Smooth muscle cell (in vitro differentiated cells): ENCODE measurements around the gene MEIOB. TPM values are rescaled to one million over a fixed set of nuclear protein-coding genes. Genes with fewer than 3 reads are reported as not detected.

Experiments
- DNase-seq: peaks from one replicate; lab custom pipeline; 2025; ENCODE audit not compliant: unreplicated experiment; lab: John Stamatoyannopoulos, UW
- H2AFZ ChIP-seq: fragments of 200-600 bp; sonication (generic); 2 replicates; pipeline ENCODE4 v1.6.0; 2016; ENCODE audit warnings: antibody characterized with exemption, low read depth, mild to moderate bottlenecking
- H3F3A ChIP-seq: fragments of 200-600 bp; sonication (generic); 2 replicates; pipeline ENCODE4 v1.6.0; 2017; ENCODE audit warnings: antibody characterized with exemption, low read depth
- H3K27ac ChIP-seq: fragments of 200-600 bp; sonication (generic); 2 replicates; pipeline ENCODE4 v1.5.1; 2016; ENCODE audit warnings: low read depth, mild to moderate bottlenecking
- H3K27me3 ChIP-seq: fragments of 200-600 bp; sonication (generic); 2 replicates; pipeline ENCODE4 v1.6.1; 2016; ENCODE audit warnings: low read depth, mild to moderate bottlenecking
- H3K36me3 ChIP-seq: fragments of 200-600 bp; sonication (generic); 2 replicates; pipeline ENCODE4 v1.5.1; 2016; ENCODE audit warnings: low read depth
- H3K4me1 ChIP-seq: fragments of 200-600 bp; sonication (generic); 2 replicates; pipeline ENCODE4 v1.5.1; 2016; ENCODE audit warnings: low read depth
- H3K4me2 ChIP-seq: fragments of 200-600 bp; sonication (generic); 2 replicates; pipeline ENCODE4 v1.6.0; 2016; ENCODE audit warnings: mild to moderate bottlenecking
- H3K4me3 ChIP-seq: fragments of 200-600 bp; sonication (generic); 2 replicates; pipeline ENCODE4 v1.5.1; 2016; ENCODE audit warnings: mild to moderate bottlenecking
- H3K79me2 ChIP-seq: fragments of 200-600 bp; sonication (generic); 2 replicates; pipeline ENCODE4 v1.6.0; 2016; ENCODE audit warnings: low read depth, mild to moderate bottlenecking
- H3K9ac ChIP-seq: fragments of 200-600 bp; sonication (generic); 2 replicates; pipeline ENCODE4 v1.6.0; 2016; ENCODE audit warnings: low read depth
- H3K9me3 ChIP-seq: fragments of 200-600 bp; sonication (generic); replicated peaks from 2 replicates; pipeline ENCODE4 v1.5.1; 2016; ENCODE audit warnings: low read depth
- H4K20me1 ChIP-seq: fragments of 200-600 bp; sonication (generic); 2 replicates; pipeline ENCODE4 v1.6.0; 2016; ENCODE audit warnings: low read depth
- WGBS: methylation state at CpG from one replicate; pipeline ENCODE4 v1.1.7; 2016; ENCODE audit warnings: low lambda C conversion rate; 5-methylcytosine and 5-hydroxymethylcytosine counted together
- polyA plus RNA-seq: library from polyadenylated mRNA; unstranded; fragments of >200 nt; fragmentation: Nextera tagmentation; extraction: Ambion mirVana; gene quantifications from 2 replicates; pipeline ENCODE4 v1.2.1, GENCODE V29; 2016
- total RNA-seq: library from RNA; depleted of rRNA; stranded (reverse); fragments of >200 nt; gene quantifications from 2 replicates; pipeline ENCODE4 v1.2.3, GENCODE V29; 2014
- TF ChIP-seq, protein P1 (sequence below): fragments of 200-600 bp; sonication (generic); IDR thresholded peaks from 2 replicates; pipeline ENCODE4 v1.5.1; 2017; ENCODE audit warnings: borderline replicate concordance, mild to moderate bottlenecking, antibody characterized with exemption; ENCODE audit not compliant: insufficient read depth, poor library complexity, severe bottlenecking

The MEIOB gene
- total and polyA plus RNA-seq, 2 experiments from 2014 or later, result 0.18 to 1.7 TPM

DNA sequence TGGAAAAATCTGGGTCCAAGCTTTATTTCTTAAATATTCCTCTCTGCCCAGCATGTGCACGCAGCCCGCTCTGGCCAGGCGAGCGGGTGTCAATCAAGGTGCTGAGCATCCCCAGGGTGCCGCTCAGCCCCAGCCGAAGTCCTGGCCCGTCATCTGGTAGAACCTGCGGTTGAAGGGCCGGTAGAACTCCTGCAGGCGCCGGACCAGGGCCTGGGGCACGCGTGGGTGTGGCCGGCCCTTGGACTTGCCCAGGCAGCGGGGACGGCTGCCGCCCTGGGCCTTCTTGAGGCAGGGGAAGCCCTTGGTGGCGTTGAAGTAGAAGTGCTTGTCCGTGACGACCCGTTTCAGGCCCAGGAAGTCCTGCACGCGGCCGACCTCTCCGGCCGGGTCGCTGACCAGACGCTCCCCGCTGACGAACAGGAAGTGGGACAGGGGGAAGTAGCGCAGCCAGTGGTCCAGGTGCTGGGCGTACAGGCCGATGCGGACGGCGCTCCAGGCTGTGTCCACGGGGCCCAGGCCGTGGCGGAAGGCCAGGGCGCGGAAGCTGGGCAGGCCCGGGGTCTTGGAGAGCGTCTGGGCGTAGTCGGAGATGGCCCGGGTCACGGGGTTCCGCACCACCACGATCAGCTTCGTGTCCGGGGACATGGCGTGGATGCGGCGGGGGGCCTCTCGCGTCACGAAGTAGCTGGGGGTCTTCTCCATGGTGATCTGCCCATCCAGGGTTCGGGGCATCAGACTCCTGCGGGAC is 39.7 kb upstream of the MEIOB start:
- H3K27ac ChIP-seq, result no peak overlapping the region
- peaks cover 5% of the 10 kb centered on the region for H3K4me1 ChIP-seq

DNA sequence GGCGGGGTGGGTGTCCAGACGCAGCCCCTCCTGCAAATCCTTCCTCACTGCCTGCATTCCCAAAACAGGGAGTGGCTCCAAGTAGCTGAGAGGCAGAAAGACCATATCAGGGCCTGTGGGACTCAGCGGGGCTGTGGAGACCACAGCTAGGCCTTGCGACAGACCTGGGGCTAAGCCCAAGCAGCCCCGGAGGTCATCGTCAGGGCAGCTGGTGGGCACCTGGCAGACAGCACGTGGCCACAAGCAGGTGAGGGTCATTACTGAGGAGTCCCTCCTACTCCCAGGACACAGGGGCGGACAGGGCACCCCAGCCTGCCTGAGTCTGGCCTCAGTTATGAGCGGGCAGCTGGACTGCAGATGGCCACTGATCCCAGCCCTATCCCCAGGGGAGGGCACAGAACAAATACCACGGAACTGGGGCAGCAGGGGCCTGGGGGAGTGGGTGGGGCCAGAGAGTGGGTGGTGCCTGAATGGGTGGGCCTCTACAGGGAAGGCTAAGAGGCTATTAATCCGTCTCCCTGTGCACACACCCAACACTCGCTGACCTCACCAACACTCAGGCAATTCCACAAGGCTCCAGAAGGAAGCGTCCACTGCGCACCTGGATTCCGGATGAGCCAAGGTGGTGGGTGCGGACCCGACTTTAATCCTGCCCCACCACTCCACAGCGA is 37.7 kb upstream of the MEIOB start:
- 86% methylated on average over 18 of the region's 18 CpGs for WGBS
- TF ChIP-seq, protein P1, sequence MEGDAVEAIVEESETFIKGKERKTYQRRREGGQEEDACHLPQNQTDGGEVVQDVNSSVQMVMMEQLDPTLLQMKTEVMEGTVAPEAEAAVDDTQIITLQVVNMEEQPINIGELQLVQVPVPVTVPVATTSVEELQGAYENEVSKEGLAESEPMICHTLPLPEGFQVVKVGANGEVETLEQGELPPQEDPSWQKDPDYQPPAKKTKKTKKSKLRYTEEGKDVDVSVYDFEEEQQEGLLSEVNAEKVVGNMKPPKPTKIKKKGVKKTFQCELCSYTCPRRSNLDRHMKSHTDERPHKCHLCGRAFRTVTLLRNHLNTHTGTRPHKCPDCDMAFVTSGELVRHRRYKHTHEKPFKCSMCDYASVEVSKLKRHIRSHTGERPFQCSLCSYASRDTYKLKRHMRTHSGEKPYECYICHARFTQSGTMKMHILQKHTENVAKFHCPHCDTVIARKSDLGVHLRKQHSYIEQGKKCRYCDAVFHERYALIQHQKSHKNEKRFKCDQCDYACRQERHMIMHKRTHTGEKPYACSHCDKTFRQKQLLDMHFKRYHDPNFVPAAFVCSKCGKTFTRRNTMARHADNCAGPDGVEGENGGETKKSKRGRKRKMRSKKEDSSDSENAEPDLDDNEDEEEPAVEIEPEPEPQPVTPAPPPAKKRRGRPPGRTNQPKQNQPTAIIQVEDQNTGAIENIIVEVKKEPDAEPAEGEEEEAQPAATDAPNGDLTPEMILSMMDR, result no peak
- H3K9ac ChIP-seq, result no peak overlapping the region
- H3F3A ChIP-seq, result no peaks in the 10 kb centered on the region
- H3K27me3 ChIP-seq, result no peaks in the 10 kb centered on the region
- no peak overlapping the region for H3K27ac ChIP-seq
- H3K4me2 ChIP-seq, result no peak overlapping the region
- no peaks in the 10 kb centered on the region for H3K36me3 ChIP-seq
- H3K4me3 ChIP-seq, result no peak overlapping the region
- H3K79me2 ChIP-seq, result no peaks in the 10 kb centered on the region
- no peaks in the 10 kb centered on the region for H3K9me3 ChIP-seq
- no peaks in the 10 kb centered on the region for H4K20me1 ChIP-seq
- no peaks in the 10 kb centered on the region for H3K4me1 ChIP-seq
- H2AFZ ChIP-seq, result no peak overlapping the region
- no peak for DNase-seq

More for the DNA sequence above, 39.7 kb upstream of the MEIOB start:
- Histone ChIP-seq H4K20me1 (no peaks in the 10 kb centered on the region), H3K36me3 (no peaks in the 10 kb centered on the region), H3K27me3 (peaks cover 9% of the 10 kb centered on the region), H3K9ac (no peak overlapping the region), H3K79me2 (no peaks in the 10 kb centered on the region), H3F3A (no peaks in the 10 kb centered on the region), H2AFZ (no peak overlapping the region), H3K4me3 (no peak overlapping the region), H3K9me3 (no peaks in the 10 kb centered on the region), H3K4me2 (no peak overlapping the region)
- DNase-seq, result no peak
- WGBS, result 93% methylated on average over 53 of the region's 59 CpGs
- TF ChIP-seq, protein P1, result no peak

DNA sequence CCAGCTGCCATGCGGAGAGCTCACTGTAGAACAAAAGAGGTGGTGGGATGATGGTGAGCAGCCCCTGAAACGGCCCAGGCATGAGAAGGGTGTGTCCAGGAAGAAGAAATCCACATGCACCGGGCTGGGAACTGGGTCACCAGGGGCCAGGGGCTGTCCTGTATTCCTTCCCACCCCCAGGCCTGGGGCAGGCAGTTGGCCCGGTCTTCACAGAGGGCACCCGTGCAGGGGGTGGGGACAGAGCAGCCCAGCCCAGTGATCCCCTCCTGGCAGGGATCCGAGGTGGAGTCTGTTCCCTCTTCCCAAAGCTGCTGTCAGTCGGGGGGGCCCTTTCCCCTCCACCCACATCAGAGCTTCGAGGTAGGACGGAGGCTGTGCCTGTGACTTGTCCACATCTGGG is 37.0 kb upstream of the MEIOB start:
- Histone ChIP-seq H3K27ac (no peak overlapping the region), H3K27me3 (no peaks in the 10 kb centered on the region), H3K4me3 (no peak overlapping the region), H3K79me2 (no peaks in the 10 kb centered on the region), H3K9ac (no peak overlapping the region), H3K4me2 (no peak overlapping the region), H3K9me3 (no peaks in the 10 kb centered on the region), H4K20me1 (no peaks in the 10 kb centered on the region), H3F3A (no peaks in the 10 kb centered on the region), H3K36me3 (no peaks in the 10 kb centered on the region), H2AFZ (no peak overlapping the region), H3K4me1 (no peaks in the 10 kb centered on the region)
- WGBS, result 78% methylated on average over 9 of the region's 9 CpGs
- TF ChIP-seq, protein P1, result no peak
- no peak for DNase-seq
